OCI-LY7 (cell line): ENCODE data around the gene PM20D2.

ENCODE experiments used
- EZH2phosphoT487 ChIP-seq: fragments of 200-600 bp; sonication (generic); IDR thresholded peaks from 2 replicates; pipeline ENCODE4 v1.6.1; 2018; ENCODE audit warnings: low read depth, borderline replicate concordance, mild to moderate bottlenecking, mixed run types, antibody characterized with exemption, low read length, moderate library complexity, mixed read lengths
- TF ChIP-seq, protein P1 (sequence below): fragments of 200-600 bp; sonication (generic); conservative IDR thresholded peaks from 2 replicates; pipeline ENCODE4 v1.5.1; 2014; ENCODE audit warnings: mild to moderate bottlenecking, antibody characterized with exemption, low read length, moderate library complexity, mixed read lengths

DNA sequence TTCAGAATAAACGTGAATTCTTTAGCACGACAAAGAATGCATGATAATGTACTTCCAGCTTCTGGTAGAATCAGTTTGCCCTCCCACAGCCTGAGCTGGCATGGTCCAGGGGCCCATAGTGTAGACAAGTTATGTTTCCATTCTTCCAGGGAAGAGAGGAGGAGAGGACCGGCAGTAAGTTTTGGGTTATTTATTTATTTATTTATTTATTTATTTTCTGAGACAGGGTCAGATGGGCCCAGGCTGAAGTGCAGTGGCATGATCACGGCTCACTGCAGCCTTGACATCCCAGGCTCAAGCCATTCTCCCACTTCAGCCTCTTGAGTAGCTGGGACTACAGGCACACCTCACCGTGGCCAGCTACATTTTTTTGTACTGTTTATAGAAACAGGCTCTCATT lies 66.6 kb downstream of the PM20D2 start:
- TF ChIP-seq, protein P1, sequence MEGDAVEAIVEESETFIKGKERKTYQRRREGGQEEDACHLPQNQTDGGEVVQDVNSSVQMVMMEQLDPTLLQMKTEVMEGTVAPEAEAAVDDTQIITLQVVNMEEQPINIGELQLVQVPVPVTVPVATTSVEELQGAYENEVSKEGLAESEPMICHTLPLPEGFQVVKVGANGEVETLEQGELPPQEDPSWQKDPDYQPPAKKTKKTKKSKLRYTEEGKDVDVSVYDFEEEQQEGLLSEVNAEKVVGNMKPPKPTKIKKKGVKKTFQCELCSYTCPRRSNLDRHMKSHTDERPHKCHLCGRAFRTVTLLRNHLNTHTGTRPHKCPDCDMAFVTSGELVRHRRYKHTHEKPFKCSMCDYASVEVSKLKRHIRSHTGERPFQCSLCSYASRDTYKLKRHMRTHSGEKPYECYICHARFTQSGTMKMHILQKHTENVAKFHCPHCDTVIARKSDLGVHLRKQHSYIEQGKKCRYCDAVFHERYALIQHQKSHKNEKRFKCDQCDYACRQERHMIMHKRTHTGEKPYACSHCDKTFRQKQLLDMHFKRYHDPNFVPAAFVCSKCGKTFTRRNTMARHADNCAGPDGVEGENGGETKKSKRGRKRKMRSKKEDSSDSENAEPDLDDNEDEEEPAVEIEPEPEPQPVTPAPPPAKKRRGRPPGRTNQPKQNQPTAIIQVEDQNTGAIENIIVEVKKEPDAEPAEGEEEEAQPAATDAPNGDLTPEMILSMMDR, result no peak
- TF ChIP-seq EZH2phosphoT487, result no peak
